MCF 10A (cell line): ENCODE data around the gene MEF2C. TPM values are rescaled to one million over a fixed set of nuclear protein-coding genes. Genes with fewer than 3 reads are reported as not detected.

Experiments used
- BruUV-seq: library from RNA; stranded (reverse); fragments of 400-500 nt; replicated peaks from 2 replicates; lab custom pipeline; 2021; lab: Mats Ljungman, UMichigan
- CTCF ChIA-PET: fragments of 300-600 bp; sonication (Branson Sonifier 250); formaldehyde crosslinking; extraction: SDS; loops from one replicate; lab custom pipeline; 2021; ENCODE audit warnings: antibody characterized with exemption, inconsistent platforms; lab: Yijun Ruan, JAX
- POLR2A ChIA-PET: fragments of 300-600, 350-650 bp; sonication (Branson Sonifier 250); formaldehyde crosslinking; extraction: SDS; loops from one replicate; lab custom pipeline; 2020; ENCODE audit warnings: antibody characterized with exemption, inconsistent platforms; lab: Yijun Ruan, JAX
- DNase-seq: peaks from one replicate; pipeline ENCODE4 v3.0.0-alpha.2; 2018; ENCODE audit not compliant: unreplicated experiment
- H3K27ac Mint-ChIP-seq: one replicate; pipeline ENCODE4 v1.8.0; 2022; ENCODE audit warnings: mild to moderate bottlenecking, low read depth, mixed read lengths; ENCODE audit not compliant: unreplicated experiment
- H3K27me3 Mint-ChIP-seq: one replicate; pipeline ENCODE4 v1.8.0; 2022; ENCODE audit warnings: mixed read lengths; ENCODE audit not compliant: insufficient read depth, unreplicated experiment
- H3K36me3 Mint-ChIP-seq: one replicate; pipeline ENCODE4 v1.8.0; 2022; ENCODE audit warnings: mild to moderate bottlenecking, moderate library complexity, mixed read lengths; ENCODE audit not compliant: insufficient read depth, unreplicated experiment
- H3K4me1 Mint-ChIP-seq: one replicate; pipeline ENCODE4 v1.8.0; 2022; ENCODE audit warnings: mixed read lengths; ENCODE audit not compliant: insufficient read depth, unreplicated experiment
- H3K4me3 Mint-ChIP-seq: one replicate; pipeline ENCODE4 v1.8.0; 2022; ENCODE audit warnings: mild to moderate bottlenecking, moderate library complexity, mixed read lengths; ENCODE audit not compliant: unreplicated experiment
- H3K9me3 Mint-ChIP-seq: one replicate; pipeline ENCODE4 v1.8.0; 2022; ENCODE audit warnings: mixed read lengths; ENCODE audit not compliant: unreplicated experiment
- intact Hi-C: fragments of 100-400 bp; cut with micrococcal nuclease; formaldehyde crosslinking; loops from 2 replicates; pipeline ENCODE4 v1.14.1; 2022
- total RNA-seq: library from RNA; stranded (reverse); gene quantifications from 2 replicates; pipeline ENCODE4 v1.2.3, GENCODE V29; 2022
- TF ChIP-seq, protein P1 (sequence below): fragments of 200-600 bp; IDR thresholded peaks from one replicate; pipeline ENCODE4 v1.8.0; 2022; ENCODE audit warnings: antibody characterized with exemption, mild to moderate bottlenecking; ENCODE audit not compliant: unreplicated experiment

MEF2C gene
- total RNA-seq, 1 experiment from 2014 or later: 0.05 TPM

GRCh38 chr5:88683506-88684135 is 199.4 kb downstream of the MEF2C start:
- POLR2A ChIA-PET: no interaction called here
- Mint-ChIP-seq H3K9me3 (no peaks in the 10 kb centered on the region), H3K4me1 (no peaks in the 10 kb centered on the region), H3K36me3 (no peaks in the 10 kb centered on the region), H3K27me3 (peaks cover 77% of the 10 kb centered on the region), H3K27ac (no peak overlapping the region), H3K4me3 (no peak overlapping the region)
- CTCF ChIA-PET: interaction anchor here (0.6 to 1.8 kb wide), 3 partner anchors 499 to 905 kb away, joined by 3 to 10 read pairs (median 3); no protein-coding TSS in a partner anchor
- DNase-seq: no peak
- TF ChIP-seq, protein P1, sequence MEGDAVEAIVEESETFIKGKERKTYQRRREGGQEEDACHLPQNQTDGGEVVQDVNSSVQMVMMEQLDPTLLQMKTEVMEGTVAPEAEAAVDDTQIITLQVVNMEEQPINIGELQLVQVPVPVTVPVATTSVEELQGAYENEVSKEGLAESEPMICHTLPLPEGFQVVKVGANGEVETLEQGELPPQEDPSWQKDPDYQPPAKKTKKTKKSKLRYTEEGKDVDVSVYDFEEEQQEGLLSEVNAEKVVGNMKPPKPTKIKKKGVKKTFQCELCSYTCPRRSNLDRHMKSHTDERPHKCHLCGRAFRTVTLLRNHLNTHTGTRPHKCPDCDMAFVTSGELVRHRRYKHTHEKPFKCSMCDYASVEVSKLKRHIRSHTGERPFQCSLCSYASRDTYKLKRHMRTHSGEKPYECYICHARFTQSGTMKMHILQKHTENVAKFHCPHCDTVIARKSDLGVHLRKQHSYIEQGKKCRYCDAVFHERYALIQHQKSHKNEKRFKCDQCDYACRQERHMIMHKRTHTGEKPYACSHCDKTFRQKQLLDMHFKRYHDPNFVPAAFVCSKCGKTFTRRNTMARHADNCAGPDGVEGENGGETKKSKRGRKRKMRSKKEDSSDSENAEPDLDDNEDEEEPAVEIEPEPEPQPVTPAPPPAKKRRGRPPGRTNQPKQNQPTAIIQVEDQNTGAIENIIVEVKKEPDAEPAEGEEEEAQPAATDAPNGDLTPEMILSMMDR: no peak
- intact Hi-C loops: loop anchor here (5.0 kb wide), 1 partner anchor 541 kb away; no protein-coding TSS in a partner anchor
- no TSS peak for BruUV-seq

DNA sequence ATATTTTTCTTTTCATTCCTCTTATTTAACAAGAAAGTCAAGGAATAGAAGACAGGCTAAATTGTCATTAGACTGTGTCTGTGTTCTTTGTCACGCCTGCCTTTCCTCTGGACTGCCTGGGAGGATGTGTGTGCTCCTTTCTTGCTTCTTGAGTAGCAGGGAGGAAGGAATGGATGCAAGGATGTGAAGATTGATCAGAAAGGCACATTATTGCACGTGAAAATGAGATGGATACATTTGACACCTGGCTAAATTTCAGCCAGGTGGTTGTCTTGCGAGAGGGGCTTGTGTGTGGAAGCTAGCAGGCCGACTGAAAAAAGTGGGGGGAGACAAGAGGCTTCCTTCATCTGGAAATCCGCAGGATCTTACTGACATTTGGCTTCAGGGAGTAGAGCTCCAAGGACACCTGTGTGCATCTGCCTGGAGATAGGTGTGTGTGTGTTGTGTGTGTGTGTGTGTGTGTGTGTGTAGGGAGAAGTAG is 200.1 kb downstream of the MEF2C start:
- BruUV-seq: no TSS peak
- TF ChIP-seq, protein P1: no peak
- Mint-ChIP-seq H3K4me3 (no peak overlapping the region), H3K27ac (no peak overlapping the region), H3K36me3 (no peaks in the 10 kb centered on the region), H3K27me3 (peaks cover 77% of the 10 kb centered on the region), H3K4me1 (no peaks in the 10 kb centered on the region), H3K9me3 (no peaks in the 10 kb centered on the region)
- POLR2A ChIA-PET: no interaction called here
- CTCF ChIA-PET: interaction anchor here (0.6 to 3.2 kb wide), 6 partner anchors 8 to 904 kb away, joined by 3 to 27 read pairs (median 6); no protein-coding TSS in a partner anchor
- no peak for DNase-seq
- intact Hi-C loops: loop anchor here (5.0 kb wide), 1 partner anchor 541 kb away; no protein-coding TSS in a partner anchor

GRCh38 chr5:88682131-88682530 is 200.9 kb downstream of the MEF2C start:
- BruUV-seq: no TSS peak
- Mint-ChIP-seq H3K36me3 (no peaks in the 10 kb centered on the region), H3K27ac (no peak overlapping the region), H3K4me3 (no peak overlapping the region), H3K4me1 (no peaks in the 10 kb centered on the region), H3K9me3 (no peaks in the 10 kb centered on the region), H3K27me3 (peaks cover 77% of the 10 kb centered on the region)
- no peak for DNase-seq
- intact Hi-C loops: loop anchor here (5.0 kb wide), 1 partner anchor 540 kb away; no protein-coding TSS in a partner anchor
- TF ChIP-seq, protein P1: no peak
- CTCF ChIA-PET: interaction anchor here (0.6 to 3.2 kb wide), 17 partner anchors 9 to 1686 kb away, joined by 3 to 27 read pairs (median 4); no protein-coding TSS in a partner anchor
- POLR2A ChIA-PET: no interaction called here

DNA sequence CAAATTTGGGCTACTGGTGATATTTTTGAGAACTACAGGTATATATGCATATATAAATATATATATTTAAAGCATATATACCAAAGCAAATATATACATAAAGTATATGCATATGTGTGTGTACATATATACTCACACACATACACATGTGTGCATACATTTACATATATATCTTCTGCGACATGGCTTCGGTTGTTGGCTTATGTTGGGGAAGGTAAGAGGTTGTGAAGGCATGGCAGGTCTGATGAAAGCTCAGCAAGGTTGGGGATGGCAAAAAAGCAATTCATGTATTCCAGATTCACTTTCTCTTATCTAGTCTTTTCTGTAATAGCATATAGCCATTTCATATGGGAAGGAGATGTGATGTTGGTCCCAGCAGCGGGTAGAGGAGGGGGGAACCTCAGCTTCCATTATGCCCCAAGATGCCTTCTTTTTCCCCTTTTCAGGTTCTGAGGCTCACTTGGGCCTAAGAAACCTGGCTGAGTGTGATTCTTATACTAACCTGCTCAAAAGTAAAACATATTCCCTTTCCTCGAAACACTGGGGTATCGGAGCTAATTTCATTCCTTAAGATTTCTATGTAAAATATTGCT is 201.7 kb downstream of the MEF2C start:
- no peak overlapping the region for H3K27ac Mint-ChIP-seq
- CTCF ChIA-PET: interaction anchor here (0.6 to 3.2 kb wide), 26 partner anchors 9 to 1685 kb away, joined by 3 to 27 read pairs (median 4); no protein-coding TSS in a partner anchor
- H3K36me3 Mint-ChIP-seq: no peaks in the 10 kb centered on the region
- TF ChIP-seq, protein P1: no peak
- no TSS peak for BruUV-seq
- no peak overlapping the region for H3K4me3 Mint-ChIP-seq
- no peak for DNase-seq
- intact Hi-C loops: loop anchor here (5.0 kb wide), 1 partner anchor 539 kb away; no protein-coding TSS in a partner anchor
- POLR2A ChIA-PET: no interaction called here
- no peaks in the 10 kb centered on the region for H3K4me1 Mint-ChIP-seq
- H3K9me3 Mint-ChIP-seq: no peaks in the 10 kb centered on the region
- peaks cover 77% of the 10 kb centered on the region for H3K27me3 Mint-ChIP-seq
